Prostate gland (tissue), 2 donors: ENCODE results near the gene HNRNPAB.
"Not testable (repeated sequence)": the region's sequence is repeated elsewhere in the genome, so short reads cannot be mapped to it uniquely, and the experiment has no call there.

Experiments used
- POLR2A ChIP-seq: fragments of 450-650 bp; IDR thresholded peaks from one replicate; pipeline ENCODE4 v1.6.1; 2016; ENCODE audit warnings: antibody characterized with exemption, mild to moderate bottlenecking
- TF ChIP-seq, protein P1 (sequence below), 4 experiments: fragments of 200-600 bp in 2 of 4; fragments of 450-650 bp in 2 of 4; sonication (generic) in 2 of 4; IDR thresholded peaks; 1 replicate in 3 of 4; 2 replicates in 1 of 4; pipeline ENCODE4 v1.5.1; 2016 to 2019; ENCODE audit warnings: antibody characterized with exemption in 4 of 4, mild to moderate bottlenecking in 2 of 4, moderate library complexity in 2 of 4

DNA sequence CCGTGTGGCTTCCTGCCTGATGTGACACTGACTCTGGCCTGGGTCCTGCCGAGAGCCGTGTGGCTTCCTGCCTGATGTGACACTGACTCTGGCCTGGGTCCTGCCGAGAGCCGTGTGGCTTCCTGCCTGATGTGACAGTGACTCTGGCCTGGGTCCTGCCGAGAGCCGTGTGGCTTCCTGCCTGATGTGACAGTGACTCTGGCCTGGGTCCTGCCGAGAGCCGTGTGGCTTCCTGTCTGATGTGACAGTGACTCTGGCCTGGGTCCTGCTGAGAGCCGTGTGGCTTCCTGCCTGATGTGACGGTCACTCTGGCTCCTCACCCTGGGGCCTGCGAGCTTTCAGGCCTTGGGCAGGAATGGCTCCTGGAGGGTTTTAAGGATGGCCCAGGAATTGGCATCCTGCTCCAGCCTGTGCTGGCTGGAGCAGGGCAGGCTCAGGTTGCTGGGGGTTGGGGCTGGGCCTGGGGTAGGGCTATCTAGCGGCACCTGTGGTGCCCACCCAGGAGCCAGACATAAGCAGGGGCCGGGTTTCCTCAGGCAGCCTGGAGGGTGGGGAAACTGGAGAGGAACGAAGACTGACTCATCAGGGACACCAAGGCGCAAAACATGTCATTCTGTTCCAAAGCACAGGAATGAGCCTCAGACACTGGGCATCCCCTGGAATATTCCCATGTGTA lies 35.4 kb downstream of the HNRNPAB start:
- not testable (repeated sequence) for TF ChIP-seq POLR2A
- TF ChIP-seq, protein P1, sequence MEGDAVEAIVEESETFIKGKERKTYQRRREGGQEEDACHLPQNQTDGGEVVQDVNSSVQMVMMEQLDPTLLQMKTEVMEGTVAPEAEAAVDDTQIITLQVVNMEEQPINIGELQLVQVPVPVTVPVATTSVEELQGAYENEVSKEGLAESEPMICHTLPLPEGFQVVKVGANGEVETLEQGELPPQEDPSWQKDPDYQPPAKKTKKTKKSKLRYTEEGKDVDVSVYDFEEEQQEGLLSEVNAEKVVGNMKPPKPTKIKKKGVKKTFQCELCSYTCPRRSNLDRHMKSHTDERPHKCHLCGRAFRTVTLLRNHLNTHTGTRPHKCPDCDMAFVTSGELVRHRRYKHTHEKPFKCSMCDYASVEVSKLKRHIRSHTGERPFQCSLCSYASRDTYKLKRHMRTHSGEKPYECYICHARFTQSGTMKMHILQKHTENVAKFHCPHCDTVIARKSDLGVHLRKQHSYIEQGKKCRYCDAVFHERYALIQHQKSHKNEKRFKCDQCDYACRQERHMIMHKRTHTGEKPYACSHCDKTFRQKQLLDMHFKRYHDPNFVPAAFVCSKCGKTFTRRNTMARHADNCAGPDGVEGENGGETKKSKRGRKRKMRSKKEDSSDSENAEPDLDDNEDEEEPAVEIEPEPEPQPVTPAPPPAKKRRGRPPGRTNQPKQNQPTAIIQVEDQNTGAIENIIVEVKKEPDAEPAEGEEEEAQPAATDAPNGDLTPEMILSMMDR (IDR thresholded peaks at IDR 0.05): not testable (repeated sequence)
